Stimulated activated memory B cell treated with anti-CD40 and anti-IgM and Interleukin-4, amounts not matched to agents 10 μg/mL and 1 μg/mL and 100 μg/mL, for 72 hours (primary cell): ENCODE data around the gene GRIK2.
"Not testable (repeated sequence)": the region's sequence is repeated elsewhere in the genome, so short reads cannot be mapped to it uniquely, and the experiment has no call there.

Source experiments
- ATAC-seq: fragments of 150-1000 bp; cut with Tn5 transposase; 2 replicates; pipeline ENCODE4 v1.10.0; 2021
- H3K27ac Mint-ChIP-seq: one replicate; pipeline ENCODE4 v1.8.0; 2022; ENCODE audit warnings: mild to moderate bottlenecking, mixed read lengths
- H3K27me3 Mint-ChIP-seq: one replicate; pipeline ENCODE4 v1.8.0; 2022; ENCODE audit warnings: mixed read lengths
- H3K36me3 Mint-ChIP-seq: one replicate; pipeline ENCODE4 v1.8.0; 2022; ENCODE audit warnings: mixed read lengths
- H3K4me1 Mint-ChIP-seq: one replicate; pipeline ENCODE4 v1.8.0; 2022; ENCODE audit warnings: mixed read lengths
- H3K4me3 Mint-ChIP-seq: one replicate; pipeline ENCODE4 v1.8.0; 2022; ENCODE audit warnings: mild to moderate bottlenecking, moderate library complexity, mixed read lengths
- H3K9me3 Mint-ChIP-seq: one replicate; pipeline ENCODE4 v1.8.0; 2022; ENCODE audit warnings: mixed read lengths

Gene GRIK2

GRCh38 chr6:101585501-101585900 lies 192.0 kb downstream of the GRIK2 start:
- no peaks in the 10 kb centered on the region for H3K4me1 Mint-ChIP-seq
- H3K4me3 Mint-ChIP-seq = no peak overlapping the region
- peaks cover 2% of the 10 kb centered on the region for H3K9me3 Mint-ChIP-seq
- H3K27me3 Mint-ChIP-seq = no peaks in the 10 kb centered on the region
- no peak for ATAC-seq
- no peaks in the 10 kb centered on the region for H3K36me3 Mint-ChIP-seq
- no peak overlapping the region for H3K27ac Mint-ChIP-seq

DNA sequence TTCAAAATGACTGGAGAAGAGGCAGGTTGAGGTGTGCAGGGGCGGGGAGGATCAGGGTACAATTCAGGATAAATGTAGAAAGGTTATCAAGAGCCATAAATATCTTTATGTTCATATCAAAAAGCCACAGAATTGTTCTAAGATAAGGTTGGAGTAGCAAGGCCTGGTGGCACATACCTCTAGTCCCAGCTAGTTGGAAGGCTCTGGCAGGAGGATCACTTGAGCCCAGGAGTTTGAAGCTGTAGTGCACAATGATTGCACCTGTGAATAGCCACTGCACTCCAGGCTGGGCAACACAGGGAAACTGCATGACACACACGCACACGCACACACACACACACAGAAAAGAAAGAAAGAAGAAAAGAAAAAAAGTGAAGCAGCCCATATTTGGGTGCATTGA lies 194.8 kb downstream of the GRIK2 start:
- no peak for ATAC-seq
- Mint-ChIP-seq H3K36me3 (no peaks in the 10 kb centered on the region), H3K27me3 (no peaks in the 10 kb centered on the region), H3K4me1 (no peaks in the 10 kb centered on the region), H3K9me3 (peaks cover 5% of the 10 kb centered on the region), H3K4me3 (no peak overlapping the region), H3K27ac (no peak overlapping the region)

GRCh38 chr6:101595276-101595675 lies 201.8 kb downstream of the GRIK2 start:
- no peaks in the 10 kb centered on the region for H3K27me3 Mint-ChIP-seq
- H3K36me3 Mint-ChIP-seq = no peaks in the 10 kb centered on the region
- H3K27ac Mint-ChIP-seq = no peak overlapping the region
- no peak overlapping the region for H3K4me3 Mint-ChIP-seq
- peaks cover 5% of the 10 kb centered on the region for H3K9me3 Mint-ChIP-seq
- H3K4me1 Mint-ChIP-seq = no peaks in the 10 kb centered on the region
- ATAC-seq = no peak

GRCh38 chr6:101597693-101598092 lies 204.2 kb downstream of the GRIK2 start:
- ATAC-seq = no peak
- Mint-ChIP-seq H3K27me3 (no peaks in the 10 kb centered on the region), H3K9me3 (peaks cover 2% of the 10 kb centered on the region), H3K4me3 (no peak overlapping the region), H3K27ac (no peak overlapping the region), H3K4me1 (no peaks in the 10 kb centered on the region), H3K36me3 (no peaks in the 10 kb centered on the region)

DNA sequence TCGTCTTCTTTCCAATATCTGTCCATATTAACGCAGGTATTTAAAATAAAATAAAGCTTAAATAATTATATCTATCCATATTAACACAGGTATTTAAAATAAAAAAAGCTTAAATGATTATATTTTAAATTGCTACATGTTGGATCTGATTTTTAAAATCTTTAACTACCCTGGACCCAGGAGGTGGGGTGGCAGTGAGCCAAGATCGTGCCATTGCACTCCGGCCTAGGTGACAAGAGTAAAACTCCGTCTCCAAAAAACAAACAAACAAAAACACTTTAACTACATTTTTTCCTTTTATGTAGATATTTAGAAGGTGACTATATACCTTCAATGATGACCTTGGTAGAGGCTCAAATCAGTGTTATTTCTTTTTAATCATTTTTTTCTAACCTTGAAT lies 211.9 kb downstream of the GRIK2 start:
- Mint-ChIP-seq H3K9me3 (no peaks in the 10 kb centered on the region), H3K27me3 (no peaks in the 10 kb centered on the region), H3K36me3 (no peaks in the 10 kb centered on the region), H3K27ac (no peak overlapping the region), H3K4me1 (no peaks in the 10 kb centered on the region), H3K4me3 (no peak overlapping the region)
- ATAC-seq = no peak

- ATAC-seq = no peak
- no peaks in the 10 kb centered on the region for H3K27me3 Mint-ChIP-seq
- H3K9me3 Mint-ChIP-seq = no peaks in the 10 kb centered on the region
- H3K36me3 Mint-ChIP-seq = no peaks in the 10 kb centered on the region
- no peak overlapping the region for H3K27ac Mint-ChIP-seq
- H3K4me3 Mint-ChIP-seq = no peak overlapping the region
- no peaks in the 10 kb centered on the region for H3K4me1 Mint-ChIP-seq
Measured at GRCh38 chr6:101605874-101606273, 212.4 kb downstream of the GRIK2 start.

GRCh38 chr6:101607111-101607690 lies 213.7 kb downstream of the GRIK2 start:
- Mint-ChIP-seq H3K4me1 (no peaks in the 10 kb centered on the region), H3K36me3 (no peaks in the 10 kb centered on the region), H3K27me3 (no peaks in the 10 kb centered on the region), H3K4me3 (no peak overlapping the region), H3K27ac (no peak overlapping the region), H3K9me3 (no peaks in the 10 kb centered on the region)
- no peak for ATAC-seq

GRCh38 chr6:101608703-101609102 lies 215.2 kb downstream of the GRIK2 start:
- no peaks in the 10 kb centered on the region for H3K36me3 Mint-ChIP-seq

DNA sequence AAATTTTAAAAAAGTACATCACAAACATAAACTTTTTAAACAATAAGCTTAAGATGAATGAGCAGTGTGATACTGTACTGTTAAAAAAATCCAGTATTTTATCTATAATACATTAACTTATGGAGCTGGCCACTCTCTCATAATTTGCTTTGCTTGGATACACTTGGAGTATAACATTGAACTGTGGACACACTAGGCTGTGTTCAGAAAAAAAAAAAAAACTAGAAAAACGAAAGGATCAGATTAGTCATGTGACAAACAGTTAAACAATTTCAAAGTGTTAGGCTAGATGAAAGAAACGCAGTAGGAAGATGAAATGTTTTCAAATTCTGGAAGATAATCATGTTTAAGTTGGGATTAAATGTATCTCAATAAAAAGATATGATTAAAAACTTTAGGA lies 220.0 kb downstream of the GRIK2 start:
- H3K27me3 Mint-ChIP-seq = no peaks in the 10 kb centered on the region
- H3K27ac Mint-ChIP-seq = no peak overlapping the region
- H3K4me1 Mint-ChIP-seq = no peaks in the 10 kb centered on the region
- no peaks in the 10 kb centered on the region for H3K36me3 Mint-ChIP-seq
- ATAC-seq = no peak
- H3K9me3 Mint-ChIP-seq = no peaks in the 10 kb centered on the region
- no peak overlapping the region for H3K4me3 Mint-ChIP-seq

More at GRCh38 chr6:101608703-101609102, 215.2 kb downstream of the GRIK2 start:
- ATAC-seq = no peak
- Mint-ChIP-seq H3K27ac (no peak overlapping the region), H3K27me3 (no peaks in the 10 kb centered on the region), H3K9me3 (no peaks in the 10 kb centered on the region), H3K4me3 (no peak overlapping the region), H3K4me1 (no peaks in the 10 kb centered on the region)

DNA sequence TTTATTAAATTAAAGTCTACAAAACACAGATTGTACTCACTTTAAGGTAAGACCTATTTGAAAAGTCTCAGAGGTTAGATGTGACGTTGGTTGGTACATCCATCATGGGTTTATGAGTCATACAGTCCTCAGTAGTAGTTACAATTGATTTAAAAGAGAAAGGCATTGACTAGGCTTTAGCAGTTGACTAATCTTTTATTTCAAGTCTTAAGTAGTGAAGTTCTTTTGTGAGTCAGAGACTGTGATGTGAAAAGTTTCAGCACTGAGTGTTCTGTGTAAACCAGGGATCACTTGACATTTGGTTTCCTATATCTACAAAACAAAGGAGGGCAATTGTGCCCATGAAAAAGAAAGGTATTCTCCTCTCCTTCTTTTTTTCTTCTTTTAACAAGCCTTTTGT lies 221.3 kb downstream of the GRIK2 start:
- H3K27ac Mint-ChIP-seq = no peak overlapping the region
- H3K27me3 Mint-ChIP-seq = no peaks in the 10 kb centered on the region
- no peak for ATAC-seq
- no peak overlapping the region for H3K4me3 Mint-ChIP-seq
- no peaks in the 10 kb centered on the region for H3K4me1 Mint-ChIP-seq
- H3K36me3 Mint-ChIP-seq = no peaks in the 10 kb centered on the region
- no peaks in the 10 kb centered on the region for H3K9me3 Mint-ChIP-seq

GRCh38 chr6:101626269-101626668 lies 232.8 kb downstream of the GRIK2 start:
- H3K36me3 Mint-ChIP-seq = no peaks in the 10 kb centered on the region

GRCh38 chr6:101630941-101631340 lies 237.4 kb downstream of the GRIK2 start:
- Mint-ChIP-seq H3K4me3 (no peak overlapping the region), H3K4me1 (no peaks in the 10 kb centered on the region), H3K36me3 (no peaks in the 10 kb centered on the region), H3K27ac (no peak overlapping the region), H3K27me3 (no peaks in the 10 kb centered on the region), H3K9me3 (peaks cover 8% of the 10 kb centered on the region)
- ATAC-seq = no peak

More at GRCh38 chr6:101626269-101626668, 232.8 kb downstream of the GRIK2 start:
- ATAC-seq = no peak
- H3K27me3 Mint-ChIP-seq = no peaks in the 10 kb centered on the region
- H3K9me3 Mint-ChIP-seq = peaks cover 4% of the 10 kb centered on the region
- no peaks in the 10 kb centered on the region for H3K4me1 Mint-ChIP-seq
- no peak overlapping the region for H3K4me3 Mint-ChIP-seq
- no peak overlapping the region for H3K27ac Mint-ChIP-seq

GRCh38 chr6:101633081-101633480 lies 239.6 kb downstream of the GRIK2 start:
- Mint-ChIP-seq H3K4me1 (no peaks in the 10 kb centered on the region), H3K9me3 (peaks cover 13% of the 10 kb centered on the region), H3K27ac (no peak overlapping the region), H3K36me3 (no peaks in the 10 kb centered on the region), H3K4me3 (no peak overlapping the region), H3K27me3 (no peaks in the 10 kb centered on the region)
- ATAC-seq = no peak

GRCh38 chr6:101638865-101639264 lies 245.4 kb downstream of the GRIK2 start:
- not testable (repeated sequence) for H3K27me3 Mint-ChIP-seq, H3K36me3 Mint-ChIP-seq, ATAC-seq, H3K27ac Mint-ChIP-seq, H3K4me3 Mint-ChIP-seq, H3K4me1 Mint-ChIP-seq, H3K9me3 Mint-ChIP-seq

DNA sequence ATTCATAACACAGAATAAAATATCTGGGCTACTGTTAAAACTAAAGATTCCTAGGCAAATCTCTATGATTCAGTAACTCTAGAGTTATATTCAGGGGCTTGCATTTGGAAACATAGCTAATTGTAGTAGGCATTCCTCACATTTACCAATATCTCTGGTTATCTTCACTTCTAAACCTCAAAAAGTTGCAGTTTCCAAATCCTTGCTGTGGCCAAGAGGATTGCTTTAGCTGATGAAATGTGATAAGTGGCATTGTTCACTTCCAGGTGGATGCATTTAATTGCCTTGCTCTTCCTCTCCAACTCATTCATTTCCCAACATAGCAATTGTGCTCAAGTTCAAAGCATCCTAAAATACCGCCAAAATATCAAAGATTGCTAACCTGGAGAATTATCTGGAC lies 246.6 kb downstream of the GRIK2 start:
- ATAC-seq = no peak
- Mint-ChIP-seq H3K27ac (no peak overlapping the region), H3K36me3 (no peaks in the 10 kb centered on the region), H3K4me3 (no peak overlapping the region), H3K9me3 (peaks cover 5% of the 10 kb centered on the region), H3K4me1 (no peaks in the 10 kb centered on the region), H3K27me3 (no peaks in the 10 kb centered on the region)

DNA sequence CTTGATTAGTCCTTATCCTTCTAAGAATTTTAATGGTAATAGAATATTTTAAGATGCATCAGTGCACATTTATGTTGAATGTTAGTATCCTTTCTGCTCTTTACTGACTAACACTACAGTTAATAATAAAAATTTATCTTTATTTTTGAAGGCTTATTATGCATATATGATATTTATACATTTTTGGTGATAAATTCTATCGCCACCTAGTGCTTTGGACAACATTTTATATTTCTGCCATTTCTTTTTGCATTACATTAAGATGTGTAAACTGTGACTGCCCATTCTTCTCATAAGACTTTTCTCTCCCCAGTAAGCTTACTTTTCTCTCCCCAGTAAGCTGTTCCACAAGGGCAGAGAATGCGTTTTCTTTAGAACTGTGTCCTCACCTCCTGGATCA lies 252.3 kb downstream of the GRIK2 start:
- H3K36me3 Mint-ChIP-seq = no peaks in the 10 kb centered on the region
- H3K4me3 Mint-ChIP-seq = no peak overlapping the region
- H3K27me3 Mint-ChIP-seq = no peaks in the 10 kb centered on the region
- H3K27ac Mint-ChIP-seq = no peak overlapping the region
- no peaks in the 10 kb centered on the region for H3K4me1 Mint-ChIP-seq
- ATAC-seq = no peak
- H3K9me3 Mint-ChIP-seq = no peaks in the 10 kb centered on the region
